Adrenal gland (tissue), 5 donors: Measurements from ENCODE around the gene BICD1.

Experiments
- CTCF ChIP-seq, 6 experiments: fragments of 450-650 bp in 4 of 6; fragments of 200-600 bp in 2 of 6; sonication (generic) in 1 of 6; IDR thresholded peaks; 1 replicate in 5 of 6; 2 replicates in 1 of 6; pipeline versions ENCODE4 v1.5.1 to v1.8.0; 2016 to 2021; ENCODE audit warnings: antibody characterized with exemption in 6 of 6, mild to moderate bottlenecking in 2 of 6, moderate library complexity in 1 of 6
- POLR2A ChIP-seq, 2 donors: fragments of 450-650 bp; IDR thresholded peaks; one replicate each; pipeline ENCODE4 v1.6.1; 2017; ENCODE audit warnings: antibody characterized with exemption in 2 of 2, mild to moderate bottlenecking in 2 of 2, moderate library complexity in 1 of 2
- donor health status: DM: no; HTN: no; CAD: no.

- TF ChIP-seq POLR2A (IDR thresholded peaks at IDR 0.05) (no peak), CTCF (IDR thresholded peaks at IDR 0.05) (no peak)
These were observed 44.4 kb downstream of the BICD1 start for GRCh38 chr12:32151086-32151485.
